SK-N-SH (cell line): Measurements from ENCODE around the gene ITGA2. TPM values are rescaled to one million over a fixed set of nuclear protein-coding genes. Genes with fewer than 3 reads are reported as not detected.

Source experiments
- CTCF ChIA-PET: fragments of 300-600, 350-600 bp; formaldehyde crosslinking; extraction: SDS; loops from one replicate; lab custom pipeline; 2021; lab: Yijun Ruan, JAX
- POLR2A ChIA-PET: fragments of 350-600 bp; sonication (Branson Sonifier 250); formaldehyde crosslinking; extraction: SDS; loops from one replicate; lab custom pipeline; 2020; ENCODE audit warnings: antibody characterized with exemption, inconsistent platforms; lab: Yijun Ruan, JAX
- DNase-seq: peaks from one replicate; pipeline ENCODE4 v3.0.0; 2012
- H2AFZ ChIP-seq: fragments of 200-600 bp; sonication (generic); 2 replicates; pipeline ENCODE4 v1.8.1; 2016; ENCODE audit warnings: antibody characterized with exemption, mild to moderate bottlenecking, low read depth
- H3F3A ChIP-seq: fragments of 200-600 bp; sonication (generic); replicated peaks from 2 replicates; pipeline ENCODE3; 2016; ENCODE audit warnings: antibody characterized with exemption, mild to moderate bottlenecking; ENCODE audit not compliant: insufficient read depth
- H3K27ac ChIP-seq, 2 experiments: fragments of 200-500 bp in 1 of 2; fragments of 200-600 bp in 1 of 2; sonication (Bioruptor generic) in 1 of 2; sonication (generic), shearing (Covaris generic) in 1 of 2; 2 replicates each; pipeline versions ENCODE4 v1.5.1 to v1.6.1; 2014 to 2016; ENCODE audit warnings: low read depth in 2 of 2, inconsistent platforms in 1 of 2, low read length in 1 of 2, mild to moderate bottlenecking in 1 of 2, mixed read lengths in 1 of 2
- H3K27me3 ChIP-seq: fragments of 200-600 bp; sonication (generic), shearing (Covaris generic); 2 replicates; pipeline ENCODE4 v1.6.1; 2016; ENCODE audit warnings: mixed run types; ENCODE audit not compliant: insufficient read depth
- H3K36me3 ChIP-seq, 2 experiments: fragments of 200-500 bp in 1 of 2; fragments of 200-600 bp in 1 of 2; sonication (Bioruptor generic) in 1 of 2; sonication (generic) in 1 of 2; replicated peaks in 1 of 2; 2 replicates each; pipeline versions ENCODE3 to v1.5.1; 2014 to 2016; ENCODE audit warnings: low read length in 1 of 2, mild to moderate bottlenecking in 1 of 2; ENCODE audit not compliant: insufficient read depth in 2 of 2, control insufficient read depth in 1 of 2
- H3K4me1 ChIP-seq, 2 experiments: fragments of 200-500 bp in 1 of 2; fragments of 200-600 bp in 1 of 2; sonication (Bioruptor generic) in 1 of 2; sonication (generic), shearing (Covaris generic) in 1 of 2; 2 replicates each; pipeline versions ENCODE4 v1.5.1 to v1.6.1; 2014 to 2016; ENCODE audit warnings: low read depth in 1 of 2, low read length in 1 of 2, mixed run types in 1 of 2; ENCODE audit not compliant: insufficient read depth in 2 of 2, control insufficient read depth in 1 of 2
- H3K4me2 ChIP-seq: fragments of 200-600 bp; sonication (generic), shearing (Covaris generic); 2 replicates; pipeline ENCODE4 v1.6.1; 2017; ENCODE audit warnings: mixed run types
- H3K4me3 ChIP-seq, 2 experiments: fragments of 200-500 bp in 1 of 2; fragments of 200-600 bp in 1 of 2; sonication (Bioruptor generic) in 1 of 2; sonication (generic), shearing (Covaris generic) in 1 of 2; 2 replicates each; pipeline versions ENCODE4 v1.5.1 to v1.8.1; 2014 to 2016; ENCODE audit warnings: low read depth in 2 of 2, inconsistent platforms in 1 of 2, low read length in 1 of 2, mild to moderate bottlenecking in 1 of 2, mixed read lengths in 1 of 2, moderate library complexity in 1 of 2
- H3K79me2 ChIP-seq: fragments of 200-600 bp; sonication (generic); 2 replicates; pipeline ENCODE4 v1.8.1; 2017; ENCODE audit warnings: mild to moderate bottlenecking; ENCODE audit not compliant: insufficient read depth
- H3K9ac ChIP-seq: fragments of 200-600 bp; sonication (generic); 2 replicates; pipeline ENCODE4 v1.6.1; 2017; ENCODE audit warnings: mixed run types
- H3K9me2 ChIP-seq: fragments of 200-600 bp; sonication (generic); 2 replicates; pipeline ENCODE4 v1.6.1; 2017; ENCODE audit warnings: mixed run types
- H3K9me3 ChIP-seq: fragments of 200-600 bp; sonication (generic); 2 replicates; pipeline ENCODE4 v1.6.1; 2017; ENCODE audit warnings: mixed run types, mild to moderate bottlenecking, moderate library complexity
- H4K20me1 ChIP-seq: fragments of 200-600 bp; sonication (generic); 2 replicates; pipeline ENCODE4 v1.6.1; 2017; ENCODE audit warnings: mild to moderate bottlenecking, mixed run types; ENCODE audit not compliant: insufficient read depth
- JUND ChIP-seq: IDR thresholded peaks from 2 replicates; pipeline ENCODE4 v1.4.0; 2012
- MAX ChIP-seq: IDR thresholded peaks from 2 replicates; pipeline ENCODE4 v1.4.0; 2012; ENCODE audit warnings: low read depth
- POLR2AphosphoS5 ChIP-seq: IDR thresholded peaks from 2 replicates; pipeline ENCODE4 v1.6.1; 2012; ENCODE audit warnings: low read depth, low read length
- RFX5 ChIP-seq: IDR thresholded peaks from 2 replicates; pipeline ENCODE4 v1.6.1; 2012; ENCODE audit warnings: mild to moderate bottlenecking, improper control_type of control experiment, low read length
- SIN3A ChIP-seq: IDR thresholded peaks from 2 replicates; pipeline ENCODE4 v1.6.1; 2012; ENCODE audit warnings: low read depth, mild to moderate bottlenecking, low read length, moderate library complexity, borderline replicate concordance
- ZBTB33 ChIP-seq: IDR thresholded peaks from 2 replicates; pipeline ENCODE4 v1.4.0; 2012; ENCODE audit warnings: low read depth, borderline replicate concordance
- WGBS: methylation state at CpG from one replicate; pipeline ENCODE4 v1.1.6; 2017; ENCODE audit warnings: low lambda C conversion rate; 5-methylcytosine and 5-hydroxymethylcytosine counted together
- polyA plus RNA-seq, 3 experiments: library from polyadenylated mRNA; depleted of rRNA; stranded (reverse); fragments of >200 nt; gene quantifications; 2 replicates each; pipeline ENCODE4 v1.2.3, GENCODE V29; 2012
- TF ChIP-seq, protein P1 (sequence below): fragments of 200-600 bp; sonication (generic); IDR thresholded peaks from 2 replicates; pipeline ENCODE4 v1.6.1; 2017; ENCODE audit warnings: antibody characterized with exemption, mild to moderate bottlenecking, moderate library complexity

ITGA2 gene
- polyA plus RNA-seq, 1 of the 3 experiments (the other 2 are of a cell fraction) = 38.2 TPM

DNA sequence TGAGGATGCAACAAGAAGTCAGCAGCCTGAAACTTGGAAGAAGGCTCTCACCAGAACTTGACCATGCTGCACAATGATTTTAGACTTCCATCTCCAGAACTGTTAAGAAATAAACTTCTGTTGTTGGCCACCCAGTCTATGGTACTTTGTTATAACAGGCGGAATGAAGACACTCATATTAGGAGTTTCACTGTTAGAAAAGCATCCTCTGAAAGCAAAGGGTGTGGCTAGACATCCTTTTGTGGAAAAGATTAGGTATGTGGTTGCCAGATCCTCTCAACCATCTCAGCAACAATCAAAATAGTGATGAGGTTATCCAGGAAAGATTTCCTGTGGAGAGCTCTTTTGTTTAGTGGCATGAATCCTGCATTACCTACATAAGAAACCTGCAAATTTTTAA lies 20.7 kb downstream of the ITGA2 start:
- 100% methylated on average over 1 of the region's 1 CpG for WGBS
- H3K27ac ChIP-seq = peak overlapping the region in 1 of 2 experiments; percentile 67; a peak in 2 of 4 replicates
- CTCF ChIA-PET = interaction anchor here (1.0 kb wide), 2 partner anchors 9 to 20 kb away, joined by 3 read pairs; partner anchors contain the start of gene ITGA2

GRCh38 chr5:53010814-53011213 lies 21.7 kb downstream of the ITGA2 start:
- Histone ChIP-seq H3K4me2 (no peak overlapping the region), H3K79me2 (peaks cover 99% of the 10 kb centered on the region), H3K9me3 (no peaks in the 10 kb centered on the region), H3K9me2 (no peaks in the 10 kb centered on the region), H3K27me3 (no peaks in the 10 kb centered on the region), H3K36me3 (peaks cover 0 to 44% of the 10 kb centered on the region in 2 experiments), H3K9ac (0 out of 2 replicates have a peak overlapping the region, but pooled peaks have one; percentile 5), H4K20me1 (no peaks in the 10 kb centered on the region), H3K4me1 (peaks cover 0 to 34% of the 10 kb centered on the region in 2 experiments; a peak in 3 of 4 replicates), H3F3A (peaks cover 68% of the 10 kb centered on the region), H3K4me3 (no peak overlapping the region), H2AFZ (no peak overlapping the region), H3K27ac (peak overlapping the region in 1 of 2 experiments; percentile 67; a peak in 2 of 4 replicates)
- CTCF ChIA-PET = interaction anchor here (1.0 to 1.3 kb wide), 4 partner anchors 10 to 21 kb away, joined by 3 to 4 read pairs (median 4); partner anchors contain the start of gene ITGA2
- no peak for DNase-seq
- TF ChIP-seq SIN3A = no peak
- TF ChIP-seq, protein P1, sequence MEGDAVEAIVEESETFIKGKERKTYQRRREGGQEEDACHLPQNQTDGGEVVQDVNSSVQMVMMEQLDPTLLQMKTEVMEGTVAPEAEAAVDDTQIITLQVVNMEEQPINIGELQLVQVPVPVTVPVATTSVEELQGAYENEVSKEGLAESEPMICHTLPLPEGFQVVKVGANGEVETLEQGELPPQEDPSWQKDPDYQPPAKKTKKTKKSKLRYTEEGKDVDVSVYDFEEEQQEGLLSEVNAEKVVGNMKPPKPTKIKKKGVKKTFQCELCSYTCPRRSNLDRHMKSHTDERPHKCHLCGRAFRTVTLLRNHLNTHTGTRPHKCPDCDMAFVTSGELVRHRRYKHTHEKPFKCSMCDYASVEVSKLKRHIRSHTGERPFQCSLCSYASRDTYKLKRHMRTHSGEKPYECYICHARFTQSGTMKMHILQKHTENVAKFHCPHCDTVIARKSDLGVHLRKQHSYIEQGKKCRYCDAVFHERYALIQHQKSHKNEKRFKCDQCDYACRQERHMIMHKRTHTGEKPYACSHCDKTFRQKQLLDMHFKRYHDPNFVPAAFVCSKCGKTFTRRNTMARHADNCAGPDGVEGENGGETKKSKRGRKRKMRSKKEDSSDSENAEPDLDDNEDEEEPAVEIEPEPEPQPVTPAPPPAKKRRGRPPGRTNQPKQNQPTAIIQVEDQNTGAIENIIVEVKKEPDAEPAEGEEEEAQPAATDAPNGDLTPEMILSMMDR = peak; percentile 19
- 0 out of 2 replicates have a peak, but pooled peaks have one; percentile 11 for TF ChIP-seq POLR2AphosphoS5
- no peak for TF ChIP-seq JUND
- no peak for TF ChIP-seq RFX5
- POLR2A ChIA-PET = no interaction called here
- 0% methylated on average over 1 of the region's 1 CpG for WGBS

More for the DNA sequence above, 20.7 kb downstream of the ITGA2 start:
- Histone ChIP-seq H2AFZ (no peak overlapping the region), H3K4me3 (no peak overlapping the region), H3F3A (peaks cover 71% of the 10 kb centered on the region), H3K4me2 (no peak overlapping the region), H4K20me1 (no peaks in the 10 kb centered on the region), H3K9ac (no peak overlapping the region), H3K36me3 (peaks cover 0 to 46% of the 10 kb centered on the region in 2 experiments), H3K9me2 (no peaks in the 10 kb centered on the region), H3K9me3 (no peaks in the 10 kb centered on the region), H3K27me3 (no peaks in the 10 kb centered on the region), H3K4me1 (peaks cover 0 to 39% of the 10 kb centered on the region in 2 experiments; a peak in 3 of 4 replicates), H3K79me2 (peaks cover 99% of the 10 kb centered on the region)
- TF ChIP-seq ZBTB33 = no peak
- no peak for TF ChIP-seq MAX
- DNase-seq = no peak
- POLR2A ChIA-PET = no interaction called here
